Skeletal muscle satellite cell (primary cell): Measurements from ENCODE around the gene HNRNPLL.

ENCODE experiments used
- H3K27me3 ChIP-seq: 2 replicates; pipeline ENCODE4 v1.7.0; 2013; ENCODE audit warnings: low read length; ENCODE audit not compliant: control insufficient read depth, insufficient read depth
- H3K36me3 ChIP-seq: 2 replicates; pipeline ENCODE4 v1.7.0; 2013; ENCODE audit warnings: mild to moderate bottlenecking, control low read depth, low read length; ENCODE audit not compliant: insufficient read depth
- H3K4me1 ChIP-seq: 2 replicates; pipeline ENCODE4 v1.7.0; 2013; ENCODE audit warnings: low read length; ENCODE audit not compliant: control insufficient read depth, insufficient read depth
- H3K4me2 ChIP-seq: 2 replicates; pipeline ENCODE4 v1.7.0; 2013; ENCODE audit warnings: mild to moderate bottlenecking, low read length
- H3K4me3 ChIP-seq: 2 replicates; pipeline ENCODE4 v1.7.0; 2013; ENCODE audit warnings: low read length
- H3K9ac ChIP-seq: 2 replicates; pipeline ENCODE4 v1.7.0; 2013; ENCODE audit warnings: mild to moderate bottlenecking, low read depth, low read length, moderate library complexity
- H3K9me3 ChIP-seq: replicated peaks from 2 replicates; pipeline ENCODE4 v1.7.0; 2013; ENCODE audit warnings: mild to moderate bottlenecking, control low read depth, low read length

Gene HNRNPLL

GRCh38 chr2:38634684-38635083 lies 32.0 kb upstream of the HNRNPLL start:
- H3K4me1 ChIP-seq, result no peaks in the 10 kb centered on the region
- no peaks in the 10 kb centered on the region for H3K9me3 ChIP-seq
- H3K4me3 ChIP-seq, result no peak overlapping the region
- no peaks in the 10 kb centered on the region for H3K36me3 ChIP-seq
- peaks cover 5% of the 10 kb centered on the region for H3K27me3 ChIP-seq
- no peak overlapping the region for H3K4me2 ChIP-seq
- no peak overlapping the region for H3K9ac ChIP-seq

GRCh38 chr2:38633895-38634294 lies 31.2 kb upstream of the HNRNPLL start:
- no peak overlapping the region for H3K4me3 ChIP-seq
- no peaks in the 10 kb centered on the region for H3K4me1 ChIP-seq
- no peak overlapping the region for H3K9ac ChIP-seq
- H3K4me2 ChIP-seq, result no peak overlapping the region
- no peaks in the 10 kb centered on the region for H3K9me3 ChIP-seq
- peaks cover 5% of the 10 kb centered on the region for H3K27me3 ChIP-seq
- H3K36me3 ChIP-seq, result no peaks in the 10 kb centered on the region

DNA sequence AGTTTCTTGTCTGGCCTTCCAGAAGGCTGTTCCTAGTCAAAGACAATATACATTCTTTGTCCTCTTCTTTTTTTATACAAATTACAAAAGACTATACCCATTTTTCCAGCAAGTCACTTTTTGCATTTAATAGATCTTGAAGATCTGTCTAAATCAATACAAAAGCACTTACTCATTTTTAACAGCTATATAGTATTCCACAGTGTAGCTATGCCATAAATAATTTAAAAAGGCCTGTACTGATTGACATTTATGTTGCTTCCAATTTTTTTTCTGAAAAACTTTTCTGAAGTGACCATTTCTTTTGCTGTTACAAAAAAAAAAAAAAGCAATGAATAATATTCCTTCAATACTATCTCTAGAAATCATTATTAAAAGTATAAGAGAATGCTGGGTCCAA lies 30.3 kb upstream of the HNRNPLL start:
- Histone ChIP-seq H3K4me3 (no peak overlapping the region), H3K9ac (no peak overlapping the region)

DNA sequence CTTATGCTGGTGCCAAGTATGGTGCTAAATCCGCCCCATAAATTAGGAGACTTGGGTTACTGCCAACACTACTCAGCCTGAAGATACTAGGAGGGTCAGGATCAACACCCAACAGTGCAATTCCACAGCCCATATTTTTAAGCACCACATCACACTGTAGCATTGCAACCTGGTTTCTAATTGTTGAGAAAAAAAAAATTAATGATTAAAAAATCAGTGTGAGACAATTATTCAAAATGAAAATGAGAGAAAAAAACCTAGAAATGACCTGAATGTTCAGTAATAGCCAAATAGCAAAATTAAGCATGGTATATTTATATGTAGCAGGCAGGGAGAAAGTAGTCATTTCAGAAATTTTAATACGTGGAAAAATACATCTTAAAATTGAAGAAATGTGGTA lies 29.2 kb upstream of the HNRNPLL start:
- Histone ChIP-seq H3K4me3 (no peak overlapping the region), H3K9me3 (no peaks in the 10 kb centered on the region), H3K4me2 (no peak overlapping the region), H3K4me1 (no peaks in the 10 kb centered on the region), H3K9ac (no peak overlapping the region), H3K36me3 (no peaks in the 10 kb centered on the region), H3K27me3 (peaks cover 11% of the 10 kb centered on the region)

More for the DNA sequence above, 30.3 kb upstream of the HNRNPLL start:
- H3K27me3 ChIP-seq, result peaks cover 5% of the 10 kb centered on the region
- no peaks in the 10 kb centered on the region for H3K36me3 ChIP-seq
- H3K4me2 ChIP-seq, result no peak overlapping the region
- no peaks in the 10 kb centered on the region for H3K9me3 ChIP-seq
- H3K4me1 ChIP-seq, result no peaks in the 10 kb centered on the region

GRCh38 chr2:38629684-38630083 lies 27.0 kb upstream of the HNRNPLL start:
- H3K4me1 ChIP-seq, result no peaks in the 10 kb centered on the region
- peaks cover 15% of the 10 kb centered on the region for H3K27me3 ChIP-seq
- H3K36me3 ChIP-seq, result no peaks in the 10 kb centered on the region
- no peak overlapping the region for H3K4me2 ChIP-seq
- H3K9me3 ChIP-seq, result no peaks in the 10 kb centered on the region
- H3K9ac ChIP-seq, result no peak overlapping the region
- no peak overlapping the region for H3K4me3 ChIP-seq

DNA sequence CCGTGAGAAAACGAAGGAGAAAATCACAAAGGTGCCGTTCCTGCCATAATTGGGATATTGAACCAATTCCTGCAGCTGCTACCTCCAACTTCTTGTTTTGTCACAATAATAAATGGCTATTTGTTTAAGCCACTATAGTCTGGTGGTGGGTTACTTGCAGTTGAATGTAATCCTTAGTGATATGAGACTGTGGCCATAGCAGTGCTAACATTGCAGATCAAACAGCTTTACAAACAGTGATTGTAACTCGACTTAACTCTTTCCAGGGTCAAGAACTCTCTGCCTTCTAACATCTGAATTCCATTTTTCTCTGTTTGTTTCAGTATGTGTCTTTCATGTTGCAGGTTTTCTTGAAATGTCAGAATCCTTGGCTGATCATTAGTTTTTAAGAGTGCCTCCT lies 24.7 kb upstream of the HNRNPLL start:
- no peaks in the 10 kb centered on the region for H3K36me3 ChIP-seq
- H3K4me1 ChIP-seq, result no peaks in the 10 kb centered on the region
- no peaks in the 10 kb centered on the region for H3K9me3 ChIP-seq
- H3K4me3 ChIP-seq, result no peak overlapping the region
- peaks cover 10% of the 10 kb centered on the region for H3K27me3 ChIP-seq
- H3K4me2 ChIP-seq, result no peak overlapping the region
- H3K9ac ChIP-seq, result no peak overlapping the region

DNA sequence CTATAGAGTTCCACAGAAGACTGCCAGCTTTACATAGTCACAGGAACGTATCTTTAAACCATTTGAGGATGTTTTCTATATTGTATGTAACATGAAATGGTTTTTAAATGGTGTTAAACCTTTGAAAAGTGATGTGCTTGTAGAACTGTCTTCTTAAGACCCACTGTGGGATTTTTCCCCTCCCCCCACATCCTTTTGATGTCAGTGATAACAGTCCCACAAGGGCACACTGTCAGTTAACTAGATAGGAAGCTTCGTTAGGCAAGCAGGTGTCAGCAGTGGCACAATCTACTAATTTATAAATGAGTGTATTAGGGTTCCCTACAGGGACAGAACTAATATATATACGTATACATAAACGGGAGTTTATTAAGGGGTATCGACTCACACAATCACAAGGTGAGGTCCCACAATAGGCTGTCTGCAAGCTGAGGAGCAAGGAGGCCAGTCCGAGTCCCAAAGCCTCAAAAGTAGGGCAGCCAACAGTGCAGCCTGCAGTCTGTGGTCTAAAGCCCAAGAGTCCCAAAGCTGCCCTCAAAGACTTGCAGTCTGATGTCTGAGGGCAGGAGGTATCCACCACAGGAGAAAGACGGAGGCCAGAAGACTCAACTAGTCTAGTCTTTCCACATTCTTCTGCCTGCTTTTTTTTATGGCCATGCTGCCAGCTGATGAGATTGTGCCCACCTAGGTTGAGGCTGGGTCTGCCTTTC lies 23.8 kb upstream of the HNRNPLL start:
- Histone ChIP-seq H3K4me1 (no peaks in the 10 kb centered on the region), H3K9me3 (no peaks in the 10 kb centered on the region), H3K27me3 (peaks cover 10% of the 10 kb centered on the region), H3K9ac (no peak overlapping the region), H3K36me3 (no peaks in the 10 kb centered on the region), H3K4me2 (no peak overlapping the region), H3K4me3 (no peak overlapping the region)

- H3K4me2 ChIP-seq, result no peak overlapping the region
- H3K27me3 ChIP-seq, result peaks cover 11% of the 10 kb centered on the region
- H3K9ac ChIP-seq, result no peak overlapping the region
- no peaks in the 10 kb centered on the region for H3K9me3 ChIP-seq
- no peaks in the 10 kb centered on the region for H3K36me3 ChIP-seq
- H3K4me1 ChIP-seq, result peaks cover 9% of the 10 kb centered on the region
- H3K4me3 ChIP-seq, result no peak overlapping the region
Measured at GRCh38 chr2:38622210-38622609, 19.5 kb upstream of the HNRNPLL start.

- peaks cover 9% of the 10 kb centered on the region for H3K4me1 ChIP-seq
- H3K9me3 ChIP-seq, result no peaks in the 10 kb centered on the region
- H3K27me3 ChIP-seq, result peaks cover 10% of the 10 kb centered on the region
- no peaks in the 10 kb centered on the region for H3K36me3 ChIP-seq
- H3K4me3 ChIP-seq, result no peak overlapping the region
- H3K9ac ChIP-seq, result no peak overlapping the region
- H3K4me2 ChIP-seq, result no peak overlapping the region
Measured at GRCh38 chr2:38621018-38621417, 18.3 kb upstream of the HNRNPLL start.

DNA sequence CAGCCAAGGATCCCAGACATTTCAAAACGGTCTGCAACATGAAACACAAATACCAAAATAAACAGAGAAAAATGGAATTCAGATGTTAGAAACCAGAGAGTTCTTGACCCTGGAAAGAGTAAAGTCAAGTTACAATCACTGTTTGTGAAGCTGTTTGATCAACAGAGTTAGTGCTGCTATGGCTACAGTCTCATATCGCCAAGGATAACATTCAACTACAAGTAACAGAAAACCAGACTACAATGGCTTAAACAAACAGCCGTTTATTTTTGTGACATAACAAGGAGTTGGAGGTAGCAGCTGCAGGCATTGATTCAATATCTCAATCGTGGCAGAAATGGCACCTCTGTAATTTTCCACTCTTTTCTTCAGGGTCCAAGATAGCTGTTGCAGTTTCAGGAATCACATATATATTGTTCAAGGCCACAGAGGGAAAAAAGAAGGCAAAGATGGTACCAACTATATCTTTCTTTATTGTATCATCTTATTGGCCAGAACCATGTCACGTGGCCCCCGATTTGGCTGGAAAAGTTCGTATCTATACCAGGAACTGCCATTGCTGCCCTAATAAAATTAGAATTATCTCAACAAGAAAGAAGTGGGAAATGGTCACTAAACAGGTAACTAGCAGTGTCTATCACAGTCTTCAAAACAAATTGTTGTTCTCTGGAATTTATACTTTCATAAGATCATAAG lies 17.7 kb upstream of the HNRNPLL start:
- Histone ChIP-seq H3K27me3 (peaks cover 10% of the 10 kb centered on the region), H3K9ac (no peak overlapping the region), H3K4me1 (peaks cover 13% of the 10 kb centered on the region), H3K4me2 (no peak overlapping the region), H3K36me3 (no peaks in the 10 kb centered on the region), H3K4me3 (no peak overlapping the region), H3K9me3 (no peaks in the 10 kb centered on the region)

DNA sequence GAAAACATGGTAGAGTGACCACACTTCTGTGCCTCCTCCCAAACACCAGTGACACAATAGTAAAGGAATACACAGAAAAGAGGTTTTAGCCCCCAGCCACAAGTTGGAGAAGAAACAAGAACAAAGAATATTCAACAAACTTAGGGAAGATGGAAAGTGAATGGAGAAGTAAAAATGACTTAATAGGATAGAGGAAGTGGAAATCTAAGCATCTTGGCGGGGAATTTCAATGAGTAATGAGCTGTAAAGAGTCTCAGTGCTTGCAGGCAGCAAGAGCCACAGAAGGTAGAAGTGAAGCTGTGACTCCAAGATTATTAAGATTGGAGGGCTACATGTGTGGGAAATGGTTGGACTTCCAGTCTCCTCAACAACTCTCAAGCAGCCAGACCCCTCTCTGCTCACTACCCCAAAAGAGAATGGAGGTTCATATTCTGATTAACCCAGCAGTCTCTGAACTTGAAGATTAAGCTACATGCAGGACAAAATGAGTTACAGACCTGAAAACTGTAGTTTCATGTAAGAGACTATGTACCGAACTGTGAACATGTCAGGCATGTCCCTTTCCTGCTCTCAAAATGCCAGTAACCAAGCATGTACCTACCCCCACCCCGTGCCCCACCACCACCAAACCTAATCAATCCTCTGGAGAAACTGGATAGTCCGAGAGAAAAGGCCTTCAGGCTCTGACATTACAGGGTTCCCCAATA lies 16.9 kb upstream of the HNRNPLL start:
- no peaks in the 10 kb centered on the region for H3K36me3 ChIP-seq
- no peaks in the 10 kb centered on the region for H3K9me3 ChIP-seq
- no peak overlapping the region for H3K4me3 ChIP-seq
- H3K4me1 ChIP-seq, result peaks cover 18% of the 10 kb centered on the region
- peaks cover 10% of the 10 kb centered on the region for H3K27me3 ChIP-seq
- no peak overlapping the region for H3K4me2 ChIP-seq
- no peak overlapping the region for H3K9ac ChIP-seq
